PC-3 (cell line): Measurements from ENCODE around the gene CA5A. TPM values are rescaled to one million over a fixed set of nuclear protein-coding genes. Genes with fewer than 3 reads are reported as not detected.

Source experiments
- ATAC-seq: fragments of 200-7000 bp; cut with Tn5 transposase; 2 replicates; pipeline ENCODE4 v1.9.1; 2020; ENCODE audit warnings: mild to moderate bottlenecking, moderate library complexity
- BruUV-seq: library from RNA; stranded (reverse); fragments of 400-500 nt; replicated peaks from 2 replicates; lab custom pipeline; 2021; lab: Mats Ljungman, UMichigan
- CTCF ChIA-PET: fragments of 300-600 bp; sonication (Branson Sonifier 250); formaldehyde crosslinking; loops from one replicate; lab custom pipeline; 2022; ENCODE audit warnings: antibody characterized with exemption; lab: Charles Lee
- POLR2A ChIA-PET: fragments of 300-600 bp; sonication (Branson Sonifier 250); formaldehyde crosslinking; loops from one replicate; lab custom pipeline; 2022; ENCODE audit warnings: antibody characterized with exemption; ENCODE audit not compliant: unreplicated experiment; lab: Charles Lee
- DNase-seq: peaks from one replicate; pipeline ENCODE4 v3.0.0-alpha.2; 2015
- H2AFZ ChIP-seq: fragments of 300-600 bp; sonication (generic); 2 replicates; pipeline ENCODE4 v1.6.0; 2016; ENCODE audit warnings: antibody characterized with exemption, low read length
- H3F3A ChIP-seq: fragments of 300-600 bp; sonication (generic); one replicate; pipeline ENCODE4 v1.6.0; 2017; ENCODE audit warnings: antibody characterized with exemption, low read length, control low read depth, mild to moderate bottlenecking; ENCODE audit not compliant: unreplicated experiment
- H3K27ac ChIP-seq: fragments of 300-600 bp; sonication (generic); 2 replicates; pipeline ENCODE4 v1.5.1; 2016; ENCODE audit warnings: mild to moderate bottlenecking, low read length
- H3K27me3 ChIP-seq: fragments of 300-600 bp; sonication (generic); 2 replicates; pipeline ENCODE4 v1.6.1; 2016; ENCODE audit warnings: low read length, mixed read lengths
- H3K36me3 ChIP-seq: fragments of 300-600 bp; sonication (generic); 2 replicates; pipeline ENCODE4 v1.6.1; 2016; ENCODE audit warnings: low read depth, mixed run types, low read length, mixed read lengths
- H3K4me1 ChIP-seq: fragments of 300-600 bp; sonication (generic); 2 replicates; pipeline ENCODE4 v1.5.1; 2016; ENCODE audit warnings: low read length; ENCODE audit not compliant: insufficient read depth
- H3K4me2 ChIP-seq: fragments of 300-600 bp; sonication (generic); 2 replicates; pipeline ENCODE4 v1.6.0; 2016; ENCODE audit warnings: low read length
- H3K4me3 ChIP-seq: fragments of 300-600 bp; sonication (generic); 2 replicates; pipeline ENCODE4 v1.5.1; 2016; ENCODE audit warnings: mild to moderate bottlenecking, low read length, mixed read lengths
- H3K79me2 ChIP-seq: fragments of 300-600 bp; sonication (generic); 2 replicates; pipeline ENCODE4 v1.6.1; 2017; ENCODE audit warnings: low read length, mixed read lengths
- H3K9ac ChIP-seq: fragments of 300-600 bp; sonication (generic); 2 replicates; pipeline ENCODE4 v1.6.0; 2016; ENCODE audit warnings: mild to moderate bottlenecking, low read length
- H3K9me2 ChIP-seq: fragments of 300-600 bp; sonication (generic); replicated peaks from 2 replicates; pipeline ENCODE4 v1.6.1; 2016; ENCODE audit warnings: mixed run types, low read length, mixed read lengths
- H3K9me3 ChIP-seq: fragments of 300-600 bp; sonication (generic); 2 replicates; pipeline ENCODE4 v1.6.1; 2016; ENCODE audit warnings: low read length, mixed read lengths
- H4K20me1 ChIP-seq: fragments of 300-600 bp; sonication (generic); 2 replicates; pipeline ENCODE4 v1.6.1; 2016; ENCODE audit warnings: low read length, mixed read lengths
- CTCF ChIP-seq: fragments of 300-600 bp; sonication (generic); conservative IDR thresholded peaks from 2 replicates; pipeline ENCODE4 v1.5.1; 2017; ENCODE audit warnings: antibody characterized with exemption, low read depth, mild to moderate bottlenecking, low read length
- EZH2 ChIP-seq: fragments of 300-600 bp; sonication (generic); IDR thresholded peaks from one replicate; pipeline ENCODE4 v1.6.1; 2017; ENCODE audit warnings: antibody characterized with exemption, mild to moderate bottlenecking, low read length; ENCODE audit not compliant: unreplicated experiment
- EZH2phosphoT487 ChIP-seq: fragments of 300-600 bp; sonication (generic); IDR thresholded peaks from 2 replicates; pipeline ENCODE4 v1.6.1; 2018; ENCODE audit warnings: mild to moderate bottlenecking, antibody characterized with exemption, low read length, borderline replicate concordance
- intact Hi-C: fragments of 100-400 bp; cut with micrococcal nuclease; formaldehyde crosslinking; loops from 2 replicates; pipeline ENCODE4 v1.9.0; 2023
- total RNA-seq: library from RNA; depleted of rRNA; stranded (reverse); fragments of >200 nt; gene quantifications from 2 replicates; pipeline ENCODE4 v1.2.3, GENCODE V29; 2014

The CA5A gene
- total RNA-seq, 1 experiment from 2014 or later = not detected

- no peak for ATAC-seq
- ChIA-PET CTCF (no interaction called here), POLR2A (no interaction called here)
- TF ChIP-seq CTCF (no peak), EZH2 (no peak), EZH2phosphoT487 (no peak)
- Histone ChIP-seq H3K36me3 (no peaks in the 10 kb centered on the region), H3K4me1 (no peaks in the 10 kb centered on the region), H3K4me2 (no peak overlapping the region), H3K79me2 (no peaks in the 10 kb centered on the region), H4K20me1 (no peaks in the 10 kb centered on the region), H3F3A (no peaks in the 10 kb centered on the region), H2AFZ (no peak overlapping the region), H3K9ac (no peak overlapping the region), H3K4me3 (no peak overlapping the region), H3K9me3 (no peaks in the 10 kb centered on the region), H3K27ac (no peak overlapping the region), H3K9me2 (no peaks in the 10 kb centered on the region), H3K27me3 (no peaks in the 10 kb centered on the region)
- intact Hi-C loops = no loop called here
- BruUV-seq = no TSS peak
- DNase-seq = no peak
Measured at GRCh38 chr16:87924041-87924810, 12.1 kb downstream of the CA5A start.

GRCh38 chr16:87922250-87922871 lies 14.0 kb downstream of the CA5A start:
- DNase-seq = no peak
- no peak overlapping the region for H3K4me2 ChIP-seq
- H2AFZ ChIP-seq = no peak overlapping the region
- no peaks in the 10 kb centered on the region for H3K27me3 ChIP-seq
- H4K20me1 ChIP-seq = no peaks in the 10 kb centered on the region
- intact Hi-C loops = no loop called here
- TF ChIP-seq EZH2phosphoT487 = no peak
- TF ChIP-seq EZH2 = no peak
- TF ChIP-seq CTCF = no peak
- H3K4me1 ChIP-seq = no peaks in the 10 kb centered on the region
- H3K36me3 ChIP-seq = no peaks in the 10 kb centered on the region
- no peak overlapping the region for H3K9ac ChIP-seq
- H3K9me3 ChIP-seq = no peaks in the 10 kb centered on the region
- no peaks in the 10 kb centered on the region for H3F3A ChIP-seq
- H3K79me2 ChIP-seq = no peaks in the 10 kb centered on the region
- H3K27ac ChIP-seq = no peak overlapping the region
- no peaks in the 10 kb centered on the region for H3K9me2 ChIP-seq
- no TSS peak for BruUV-seq
- ChIA-PET CTCF (no interaction called here), POLR2A (no interaction called here)
- no peak for ATAC-seq
- H3K4me3 ChIP-seq = no peak overlapping the region

- Histone ChIP-seq H3K27me3 (no peaks in the 10 kb centered on the region), H3F3A (no peaks in the 10 kb centered on the region), H3K9me2 (no peaks in the 10 kb centered on the region), H4K20me1 (no peaks in the 10 kb centered on the region), H3K36me3 (no peaks in the 10 kb centered on the region), H3K9me3 (no peaks in the 10 kb centered on the region), H3K79me2 (no peaks in the 10 kb centered on the region), H3K4me3 (no peak overlapping the region), H3K4me1 (no peaks in the 10 kb centered on the region), H2AFZ (no peak overlapping the region), H3K9ac (no peak overlapping the region), H3K4me2 (no peak overlapping the region), H3K27ac (no peak overlapping the region)
- CTCF ChIA-PET = no interaction called here
- intact Hi-C loops = no loop called here
- POLR2A ChIA-PET = no interaction called here
- DNase-seq (no peak), ATAC-seq (no peak)
- TF ChIP-seq CTCF = no peak
- no TSS peak for BruUV-seq
Measured at GRCh38 chr16:87921236-87921773, 15.0 kb downstream of the CA5A start.
